Smooth muscle cell (in vitro differentiated cells): ENCODE measurements around the gene LYZ. TPM values are rescaled to one million over a fixed set of nuclear protein-coding genes. Genes with fewer than 3 reads are reported as not detected.

ENCODE experiments used
- DNase-seq: peaks from one replicate; lab custom pipeline; 2025; ENCODE audit not compliant: unreplicated experiment; lab: John Stamatoyannopoulos, UW
- H2AFZ ChIP-seq: fragments of 200-600 bp; sonication (generic); 2 replicates; pipeline ENCODE4 v1.6.0; 2016; ENCODE audit warnings: antibody characterized with exemption, low read depth, mild to moderate bottlenecking
- H3F3A ChIP-seq: fragments of 200-600 bp; sonication (generic); 2 replicates; pipeline ENCODE4 v1.6.0; 2017; ENCODE audit warnings: antibody characterized with exemption, low read depth
- H3K27ac ChIP-seq: fragments of 200-600 bp; sonication (generic); 2 replicates; pipeline ENCODE4 v1.5.1; 2016; ENCODE audit warnings: low read depth, mild to moderate bottlenecking
- H3K27me3 ChIP-seq: fragments of 200-600 bp; sonication (generic); 2 replicates; pipeline ENCODE4 v1.6.1; 2016; ENCODE audit warnings: low read depth, mild to moderate bottlenecking
- H3K36me3 ChIP-seq: fragments of 200-600 bp; sonication (generic); 2 replicates; pipeline ENCODE4 v1.5.1; 2016; ENCODE audit warnings: low read depth
- H3K4me1 ChIP-seq: fragments of 200-600 bp; sonication (generic); 2 replicates; pipeline ENCODE4 v1.5.1; 2016; ENCODE audit warnings: low read depth
- H3K4me2 ChIP-seq: fragments of 200-600 bp; sonication (generic); 2 replicates; pipeline ENCODE4 v1.6.0; 2016; ENCODE audit warnings: mild to moderate bottlenecking
- H3K4me3 ChIP-seq: fragments of 200-600 bp; sonication (generic); 2 replicates; pipeline ENCODE4 v1.5.1; 2016; ENCODE audit warnings: mild to moderate bottlenecking
- H3K79me2 ChIP-seq: fragments of 200-600 bp; sonication (generic); 2 replicates; pipeline ENCODE4 v1.6.0; 2016; ENCODE audit warnings: low read depth, mild to moderate bottlenecking
- H3K9ac ChIP-seq: fragments of 200-600 bp; sonication (generic); 2 replicates; pipeline ENCODE4 v1.6.0; 2016; ENCODE audit warnings: low read depth
- H3K9me3 ChIP-seq: fragments of 200-600 bp; sonication (generic); replicated peaks from 2 replicates; pipeline ENCODE4 v1.5.1; 2016; ENCODE audit warnings: low read depth
- H4K20me1 ChIP-seq: fragments of 200-600 bp; sonication (generic); 2 replicates; pipeline ENCODE4 v1.6.0; 2016; ENCODE audit warnings: low read depth
- CTCF ChIP-seq: fragments of 200-600 bp; sonication (generic); IDR thresholded peaks from 2 replicates; pipeline ENCODE4 v1.5.1; 2017; ENCODE audit warnings: borderline replicate concordance, mild to moderate bottlenecking, antibody characterized with exemption; ENCODE audit not compliant: insufficient read depth, poor library complexity, severe bottlenecking
- WGBS: methylation state at CpG from one replicate; pipeline ENCODE4 v1.1.7; 2016; ENCODE audit warnings: low lambda C conversion rate; 5-methylcytosine and 5-hydroxymethylcytosine counted together
- polyA plus RNA-seq: library from polyadenylated mRNA; unstranded; fragments of >200 nt; fragmentation: Nextera tagmentation; extraction: Ambion mirVana; gene quantifications from 2 replicates; pipeline ENCODE4 v1.2.1, GENCODE V29; 2016
- total RNA-seq: library from RNA; depleted of rRNA; stranded (reverse); fragments of >200 nt; gene quantifications from 2 replicates; pipeline ENCODE4 v1.2.3, GENCODE V29; 2014

The LYZ gene
- total and polyA plus RNA-seq, 2 experiments from 2014 or later: not detected

- Histone ChIP-seq H3K9me3 (no peaks in the 10 kb centered on the region), H3K27ac (no peak overlapping the region), H3K36me3 (no peaks in the 10 kb centered on the region), H3K4me2 (no peak overlapping the region), H3K4me1 (peaks cover 2% of the 10 kb centered on the region), H3K9ac (no peak overlapping the region), H3F3A (no peaks in the 10 kb centered on the region), H3K4me3 (no peak overlapping the region), H2AFZ (no peak overlapping the region), H3K27me3 (no peaks in the 10 kb centered on the region), H4K20me1 (no peaks in the 10 kb centered on the region), H3K79me2 (no peaks in the 10 kb centered on the region)
- WGBS: 100% methylated on average over 1 of the region's 1 CpG
- no peak for TF ChIP-seq CTCF
- DNase-seq: no peak
Measured at GRCh38 chr12:69345742-69346141, 2.4 kb upstream of the LYZ start.

- no peak for DNase-seq
- Histone ChIP-seq H3K36me3 (no peaks in the 10 kb centered on the region), H3K4me3 (no peak overlapping the region), H3K4me1 (no peaks in the 10 kb centered on the region), H2AFZ (no peak overlapping the region), H3K27me3 (no peaks in the 10 kb centered on the region), H3F3A (no peaks in the 10 kb centered on the region), H3K79me2 (no peaks in the 10 kb centered on the region), H4K20me1 (no peaks in the 10 kb centered on the region), H3K4me2 (no peak overlapping the region), H3K27ac (no peak overlapping the region), H3K9ac (no peak overlapping the region), H3K9me3 (no peaks in the 10 kb centered on the region)
- WGBS: 86% methylated on average over 2 of the region's 2 CpGs
- TF ChIP-seq CTCF: no peak
Measured at GRCh38 chr12:69350002-69350626, 1.9 kb downstream of the LYZ start.

GRCh38 chr12:69350777-69351176 is 2.6 kb downstream of the LYZ start:
- Histone ChIP-seq H4K20me1 (no peaks in the 10 kb centered on the region), H3K9me3 (no peaks in the 10 kb centered on the region), H3K4me1 (no peaks in the 10 kb centered on the region), H3K4me3 (no peak overlapping the region), H3K27me3 (no peaks in the 10 kb centered on the region), H3K9ac (no peak overlapping the region), H2AFZ (no peak overlapping the region), H3K27ac (no peak overlapping the region), H3K79me2 (no peaks in the 10 kb centered on the region), H3K4me2 (no peak overlapping the region), H3K36me3 (no peaks in the 10 kb centered on the region), H3F3A (no peaks in the 10 kb centered on the region)
- WGBS: 97% methylated on average over 1 of the region's 1 CpG
- no peak for TF ChIP-seq CTCF
- DNase-seq: no peak
